Measurements from ENCODE around the gene RHOA.
"Not testable (repeated sequence)": the region's sequence is repeated elsewhere in the genome, so short reads cannot be mapped to it uniquely, and the experiment has no call there.

DNA sequence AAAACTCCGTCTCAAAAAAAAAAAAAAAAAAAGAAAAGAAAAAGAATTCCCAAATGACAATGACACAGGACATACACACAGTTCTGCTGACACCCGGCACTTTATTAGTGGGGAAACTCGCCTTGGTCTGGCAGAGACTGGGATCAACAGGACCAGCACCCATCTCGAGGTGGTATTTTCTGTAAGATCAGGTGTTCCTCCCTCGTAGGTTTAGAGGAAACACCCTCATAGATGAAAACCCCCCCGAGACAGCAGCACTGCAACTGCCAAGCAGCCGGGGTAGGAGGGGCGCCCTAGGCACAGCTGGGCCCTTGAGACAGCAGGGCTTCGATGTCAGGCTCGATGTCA lies 54.7 kb downstream of the RHOA start:
- TF ChIP-seq CTCF (IDR thresholded peaks at IDR 0.05); POLR2AphosphoS5 (IDR thresholded peaks at IDR 0.05); POLR2A (IDR thresholded peaks at IDR 0.05; ENCODE audit: low read depth); EP300 (IDR thresholded peaks at IDR 0.05): not testable (repeated sequence)
